Thymus (tissue), 11 donors: ENCODE measurements around the gene MRTFB. TPM values are rescaled to one million over a fixed set of nuclear protein-coding genes. Genes with fewer than 3 reads are reported as not detected.
A peak's percentile ranks its signal among the peaks of the same experiment; 100 is the strongest.

Experiments used
- DNase-seq, 9 donors: peaks; one replicate each; pipeline ENCODE4 v3.0.0-alpha.2; 2013; ENCODE audit warnings: low spot score in 9 of 9, low read depth in 6 of 9, missing footprints in 1 of 9
- H3K27ac ChIP-seq, 2 donors: one replicate each; pipeline ENCODE4 v1.5.1; 2013; ENCODE audit warnings: control low read depth in 1 of 2, low read depth in 1 of 2, low read length in 1 of 2, mild to moderate bottlenecking in 1 of 2, moderate library complexity in 1 of 2
- H3K27me3 ChIP-seq, 2 donors: one replicate each; pipeline ENCODE4 v1.5.1; 2013; ENCODE audit warnings: low read length in 1 of 2; ENCODE audit not compliant: control insufficient read depth in 2 of 2, insufficient read depth in 1 of 2
- H3K36me3 ChIP-seq, 2 donors: one replicate each; pipeline ENCODE4 v1.5.1; 2013; ENCODE audit warnings: low read length in 1 of 2, mild to moderate bottlenecking in 1 of 2, moderate library complexity in 1 of 2; ENCODE audit not compliant: control insufficient read depth in 2 of 2, insufficient read depth in 2 of 2
- H3K4me1 ChIP-seq, 2 donors: one replicate each; pipeline ENCODE4 v1.5.1; 2013; ENCODE audit warnings: low read length in 2 of 2; ENCODE audit not compliant: control insufficient read depth in 2 of 2, insufficient read depth in 2 of 2
- H3K4me3 ChIP-seq, 2 donors: one replicate each; pipeline ENCODE4 v1.5.1; 2013; ENCODE audit warnings: low read length in 2 of 2, control low read depth in 1 of 2, mild to moderate bottlenecking in 1 of 2
- H3K9me3 ChIP-seq, 2 donors: one replicate each; pipeline ENCODE4 v1.5.1; 2013; ENCODE audit warnings: low read length in 1 of 2, mild to moderate bottlenecking in 1 of 2; ENCODE audit not compliant: control insufficient read depth in 2 of 2, insufficient read depth in 1 of 2
- WGBS: extraction: QIAGEN DNeasy Blood & Tissue Kit; methylation state at CpG from one replicate; pipeline ENCODE4 v1.1.7; 2013; 5-methylcytosine and 5-hydroxymethylcytosine counted together
- polyA plus RNA-seq: library from polyadenylated mRNA; stranded (reverse); fragments of 200-250 nt; gene quantifications from one replicate; pipeline ENCODE4 v1.2.3, GENCODE V29; 2013
- total RNA-seq: library from RNA; stranded (reverse); fragments of 120-200 nt; gene quantifications from one replicate; pipeline ENCODE4 v1.2.4, GENCODE V29; 2013
- donor health status: healthy.

The MRTFB gene
- total and polyA plus RNA-seq, 2 donors: 8.3 to 10.7 TPM

DNA sequence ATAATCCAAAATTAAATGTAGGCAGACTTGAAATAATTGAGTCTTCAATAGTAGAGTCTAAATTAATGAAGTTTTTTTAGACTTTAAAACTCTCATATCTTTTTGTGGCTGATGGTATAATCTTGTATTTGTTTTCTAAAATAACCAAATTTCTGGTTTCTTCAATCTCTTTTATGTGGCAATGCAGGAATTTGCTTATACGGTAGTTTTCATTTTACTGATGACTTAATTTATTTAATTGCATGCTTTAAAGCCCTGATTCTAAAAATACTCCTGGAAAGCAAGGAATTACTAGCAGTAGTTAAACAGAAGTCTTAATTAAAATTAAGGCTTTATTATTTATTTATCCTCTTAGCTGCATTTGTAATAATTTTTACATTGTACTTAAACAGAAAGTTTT lies 15.4 kb downstream of the MRTFB start:
- H3K27me3 ChIP-seq: no peaks in the 10 kb centered on the region
- peaks cover 4 to 8% of the 10 kb centered on the region in 2 donors for H3K36me3 ChIP-seq
- WGBS: 82% methylated on average over 1 of the region's 1 CpG
- no peak overlapping the region for H3K4me3 ChIP-seq
- H3K4me1 ChIP-seq: no peaks in the 10 kb centered on the region
- H3K9me3 ChIP-seq: no peaks in the 10 kb centered on the region
- no peak for DNase-seq
- H3K27ac ChIP-seq: no peak overlapping the region

GRCh38 chr16:14087181-14087580 lies 16.1 kb downstream of the MRTFB start:
- Histone ChIP-seq H3K27ac (no peak overlapping the region), H3K9me3 (no peaks in the 10 kb centered on the region), H3K4me1 (no peaks in the 10 kb centered on the region), H3K27me3 (no peaks in the 10 kb centered on the region), H3K4me3 (no peak overlapping the region), H3K36me3 (peaks cover 4 to 8% of the 10 kb centered on the region in 2 donors)
- WGBS: 98% methylated on average over 1 of the region's 1 CpG
- DNase-seq: no peak

DNA sequence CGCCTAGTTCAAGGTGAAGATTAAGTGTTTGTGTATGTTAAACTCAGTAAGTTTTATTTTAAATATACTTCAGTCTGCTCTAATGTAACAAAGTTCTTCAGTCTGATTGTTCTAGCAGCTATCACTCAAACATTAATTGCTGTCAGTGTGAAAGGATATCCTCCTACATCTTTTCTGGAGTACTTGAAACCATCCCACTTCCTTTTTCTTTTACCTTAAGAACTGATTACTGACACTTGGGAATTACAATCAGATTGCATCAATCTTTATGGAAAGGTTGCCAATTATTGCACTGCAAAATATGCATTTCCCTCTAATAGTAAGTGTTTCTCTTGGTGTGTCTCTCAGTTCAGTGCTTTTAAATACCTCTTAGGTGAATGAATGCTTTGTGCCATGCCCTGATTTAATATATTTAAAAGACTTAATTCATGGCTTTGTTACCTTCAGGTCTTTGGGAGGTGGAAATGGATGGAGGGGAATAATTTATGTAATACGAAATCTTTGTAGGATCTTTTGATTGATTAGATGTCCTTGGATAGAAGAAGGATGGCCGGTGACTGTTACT lies 16.6 kb downstream of the MRTFB start:
- H3K4me1 ChIP-seq: no peaks in the 10 kb centered on the region
- no peaks in the 10 kb centered on the region for H3K27me3 ChIP-seq
- no peaks in the 10 kb centered on the region for H3K9me3 ChIP-seq
- peaks cover 4 to 8% of the 10 kb centered on the region in 2 donors for H3K36me3 ChIP-seq
- no peak overlapping the region for H3K27ac ChIP-seq
- WGBS: 96% methylated on average over 3 of the region's 3 CpGs
- no peak overlapping the region for H3K4me3 ChIP-seq
- no peak for DNase-seq

GRCh38 chr16:14088155-14088753 lies 17.1 kb downstream of the MRTFB start:
- H3K4me3 ChIP-seq: no peak overlapping the region
- no peaks in the 10 kb centered on the region for H3K4me1 ChIP-seq
- H3K36me3 ChIP-seq: peaks cover 3 to 6% of the 10 kb centered on the region in 2 donors
- 96% methylated on average over 6 of the region's 6 CpGs for WGBS
- no peaks in the 10 kb centered on the region for H3K27me3 ChIP-seq
- H3K27ac ChIP-seq: no peak overlapping the region
- no peaks in the 10 kb centered on the region for H3K9me3 ChIP-seq
- DNase-seq: no peak

GRCh38 chr16:14089283-14089823 lies 18.2 kb downstream of the MRTFB start:
- no peak for DNase-seq
- H3K36me3 ChIP-seq: no peaks in the 10 kb centered on the region
- H3K4me1 ChIP-seq: no peaks in the 10 kb centered on the region
- H3K27me3 ChIP-seq: no peaks in the 10 kb centered on the region
- WGBS: 100% methylated on average over 1 of the region's 1 CpG
- no peaks in the 10 kb centered on the region for H3K9me3 ChIP-seq
- no peak overlapping the region for H3K4me3 ChIP-seq
- H3K27ac ChIP-seq: no peak overlapping the region

DNA sequence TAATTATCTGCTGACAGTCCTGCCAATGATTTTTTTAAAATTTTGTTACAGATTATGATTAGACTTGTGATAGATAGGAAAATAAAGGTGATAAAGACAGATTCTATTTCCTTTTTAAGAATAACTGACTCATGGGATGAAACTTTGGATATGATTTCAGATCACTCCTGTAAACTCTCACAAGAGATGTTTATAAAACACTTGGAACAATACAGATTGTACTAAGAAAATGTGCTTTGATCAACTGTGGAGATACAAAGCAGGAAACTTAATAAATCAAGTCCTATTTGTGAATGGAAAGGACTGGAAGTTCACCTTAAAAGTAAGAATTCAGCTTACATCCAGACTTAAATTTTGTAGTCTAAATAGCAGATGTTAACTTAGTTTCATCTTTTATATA lies 21.4 kb downstream of the MRTFB start:
- Histone ChIP-seq H3K27ac (no peak overlapping the region), H3K9me3 (no peaks in the 10 kb centered on the region), H3K27me3 (no peaks in the 10 kb centered on the region), H3K4me3 (no peak overlapping the region), H3K36me3 (no peaks in the 10 kb centered on the region), H3K4me1 (no peaks in the 10 kb centered on the region)
- no peak for DNase-seq

- Histone ChIP-seq H3K4me1 (no peaks in the 10 kb centered on the region), H3K4me3 (no peak overlapping the region), H3K9me3 (no peaks in the 10 kb centered on the region), H3K27ac (no peak overlapping the region), H3K27me3 (no peaks in the 10 kb centered on the region), H3K36me3 (no peaks in the 10 kb centered on the region)
- WGBS: 96% methylated on average over 9 of the region's 9 CpGs
- DNase-seq: no peak
Observed at GRCh38 chr16:14095883-14096551, 24.9 kb downstream of the MRTFB start.

DNA sequence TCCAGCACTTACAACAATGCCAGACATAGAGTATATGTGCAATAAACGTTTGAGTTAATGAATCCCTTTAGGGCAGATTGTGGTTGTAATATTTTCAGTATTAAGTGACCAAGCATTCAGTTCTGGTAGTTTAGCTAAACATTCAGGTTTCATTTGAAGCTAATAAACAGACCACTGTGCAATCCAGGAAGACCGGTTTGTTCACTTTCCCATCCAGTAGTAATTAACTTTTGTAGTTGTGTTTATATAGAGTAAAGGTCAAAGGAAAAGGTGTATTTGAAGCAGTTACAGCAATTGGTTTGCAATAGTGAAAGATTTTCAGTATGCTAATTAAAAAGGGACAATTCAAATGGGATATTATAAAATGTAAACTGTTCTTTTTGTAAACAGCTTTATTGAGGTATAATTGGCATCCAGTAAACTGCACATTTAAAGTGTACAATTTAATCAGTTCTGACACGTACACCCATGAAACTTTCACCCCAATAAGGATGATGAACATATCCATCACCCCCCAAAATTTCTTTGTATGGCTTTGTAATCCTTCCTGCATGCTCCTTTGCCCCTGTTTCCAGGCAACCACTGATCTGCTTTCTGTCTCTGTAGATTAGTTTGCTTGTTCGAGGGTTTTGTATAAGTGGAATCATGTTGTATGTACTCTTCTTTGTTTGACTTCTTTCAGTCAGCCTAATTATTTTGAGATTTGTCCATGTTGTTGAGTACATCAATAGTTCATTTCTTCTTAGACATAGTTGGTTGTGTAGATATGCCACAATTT lies 26.3 kb downstream of the MRTFB start:
- peak in 1 of 9 donors; percentile 18 for DNase-seq
- Histone ChIP-seq H3K4me1 (no peaks in the 10 kb centered on the region), H3K4me3 (no peak overlapping the region), H3K9me3 (no peaks in the 10 kb centered on the region), H3K36me3 (no peaks in the 10 kb centered on the region), H3K27ac (no peak overlapping the region), H3K27me3 (no peaks in the 10 kb centered on the region)
- WGBS: 94% methylated on average over 4 of the region's 4 CpGs

- no peaks in the 10 kb centered on the region for H3K27me3 ChIP-seq
- no peaks in the 10 kb centered on the region for H3K9me3 ChIP-seq
- no peaks in the 10 kb centered on the region for H3K4me1 ChIP-seq
- no peaks in the 10 kb centered on the region for H3K36me3 ChIP-seq
- WGBS: 97% methylated on average over 2 of the region's 2 CpGs
- DNase-seq: no peak
- no peak overlapping the region for H3K27ac ChIP-seq
- H3K4me3 ChIP-seq: no peak overlapping the region
Observed at GRCh38 chr16:14098081-14098480, 27.0 kb downstream of the MRTFB start.
